SU-DHL-6 (cell line): ENCODE measurements around the gene AIG1.

ENCODE experiments used
- H2AFZ ChIP-seq: fragments of 200-600 bp; sonication (generic); 2 replicates; pipeline ENCODE4 v1.6.1; 2014; ENCODE audit warnings: low read depth, mild to moderate bottlenecking, moderate library complexity, mixed read lengths, antibody characterized with exemption, low read length; ENCODE audit not compliant: severe bottlenecking
- H3F3A ChIP-seq: fragments of 200-600 bp; shearing (Covaris generic); 2 replicates; pipeline ENCODE4 v1.6.0; 2016; ENCODE audit warnings: antibody characterized with exemption, mild to moderate bottlenecking; ENCODE audit not compliant: insufficient read depth
- H3K27ac ChIP-seq: fragments of 200-600 bp; sonication (generic); 2 replicates; pipeline ENCODE4 v1.5.1; 2016; ENCODE audit warnings: low read depth, mild to moderate bottlenecking, low read length, moderate library complexity, mixed read lengths
- H3K27me3 ChIP-seq: fragments of 200-600 bp; sonication (generic), shearing (Covaris generic); 2 replicates; pipeline ENCODE4 v1.6.0; 2014; ENCODE audit warnings: mild to moderate bottlenecking, low read length
- H3K36me3 ChIP-seq: fragments of 200-600 bp; sonication (generic); 2 replicates; pipeline ENCODE4 v1.6.1; 2014; ENCODE audit warnings: mild to moderate bottlenecking, low read length, mixed read lengths
- H3K4me2 ChIP-seq: fragments of 300-600, 200-600 bp; shearing (Covaris generic), sonication (generic); 2 replicates; pipeline ENCODE4 v1.6.0; 2014; ENCODE audit warnings: low read length, low read depth, mild to moderate bottlenecking; ENCODE audit not compliant: poor library complexity, severe bottlenecking
- H3K4me3 ChIP-seq: fragments of 200-600 bp; sonication (generic); 2 replicates; pipeline ENCODE4 v1.5.1; 2014; ENCODE audit warnings: antibody characterized with exemption, low read length, mild to moderate bottlenecking, mixed read lengths; ENCODE audit not compliant: insufficient read depth, poor library complexity, severe bottlenecking
- H3K79me2 ChIP-seq: fragments of 200-600 bp; sonication (generic); 2 replicates; pipeline ENCODE4 v1.6.1; 2014; ENCODE audit warnings: mild to moderate bottlenecking, low read length, moderate library complexity; ENCODE audit not compliant: insufficient read depth
- H3K9ac ChIP-seq: fragments of 200-600 bp; sonication (generic); 2 replicates; pipeline ENCODE4 v1.7.0; 2014; ENCODE audit warnings: mild to moderate bottlenecking, low read length
- H3K9me2 ChIP-seq: fragments of 200-600 bp; sonication (generic); replicated peaks from 2 replicates; pipeline ENCODE4 v1.6.1; 2014; ENCODE audit warnings: low read length; ENCODE audit not compliant: insufficient read depth
- H3K9me3 ChIP-seq: fragments of 200-600 bp; sonication (generic); 2 replicates; pipeline ENCODE4 v1.6.1; 2014; ENCODE audit warnings: low read length, mixed read lengths; ENCODE audit not compliant: insufficient read depth
- H4K20me1 ChIP-seq: fragments of 200-600 bp; sonication (generic); 2 replicates; pipeline ENCODE4 v1.6.1; 2014; ENCODE audit warnings: low read depth, mild to moderate bottlenecking, antibody characterized with exemption, low read length, moderate library complexity, mixed read lengths
- EZH2phosphoT487 ChIP-seq: fragments of 200-600 bp; sonication (generic), shearing (Covaris generic); conservative IDR thresholded peaks from 2 replicates; pipeline ENCODE4 v1.6.1; 2018; ENCODE audit warnings: mild to moderate bottlenecking, antibody characterized with exemption, low read length, moderate library complexity, mixed read lengths
- TF ChIP-seq, protein P1 (sequence below): fragments of 200-600 bp; sonication (generic); IDR thresholded peaks from one replicate; pipeline ENCODE4 v1.5.1; 2017; ENCODE audit warnings: antibody characterized with exemption, mild to moderate bottlenecking, low read length, moderate library complexity; ENCODE audit not compliant: insufficient read depth, poor library complexity, severe bottlenecking

AIG1 gene

GRCh38 chr6:143321491-143322086 lies 260.9 kb downstream of the AIG1 start:
- Histone ChIP-seq H3K4me2 (no peak overlapping the region), H4K20me1 (no peaks in the 10 kb centered on the region), H3K9me2 (no peaks in the 10 kb centered on the region), H2AFZ (no peak overlapping the region), H3K4me3 (no peak overlapping the region), H3K9ac (no peak overlapping the region), H3K36me3 (no peaks in the 10 kb centered on the region), H3K27ac (no peak overlapping the region), H3K27me3 (no peaks in the 10 kb centered on the region), H3K79me2 (no peaks in the 10 kb centered on the region), H3F3A (no peaks in the 10 kb centered on the region), H3K9me3 (no peaks in the 10 kb centered on the region)
- TF ChIP-seq, protein P1, sequence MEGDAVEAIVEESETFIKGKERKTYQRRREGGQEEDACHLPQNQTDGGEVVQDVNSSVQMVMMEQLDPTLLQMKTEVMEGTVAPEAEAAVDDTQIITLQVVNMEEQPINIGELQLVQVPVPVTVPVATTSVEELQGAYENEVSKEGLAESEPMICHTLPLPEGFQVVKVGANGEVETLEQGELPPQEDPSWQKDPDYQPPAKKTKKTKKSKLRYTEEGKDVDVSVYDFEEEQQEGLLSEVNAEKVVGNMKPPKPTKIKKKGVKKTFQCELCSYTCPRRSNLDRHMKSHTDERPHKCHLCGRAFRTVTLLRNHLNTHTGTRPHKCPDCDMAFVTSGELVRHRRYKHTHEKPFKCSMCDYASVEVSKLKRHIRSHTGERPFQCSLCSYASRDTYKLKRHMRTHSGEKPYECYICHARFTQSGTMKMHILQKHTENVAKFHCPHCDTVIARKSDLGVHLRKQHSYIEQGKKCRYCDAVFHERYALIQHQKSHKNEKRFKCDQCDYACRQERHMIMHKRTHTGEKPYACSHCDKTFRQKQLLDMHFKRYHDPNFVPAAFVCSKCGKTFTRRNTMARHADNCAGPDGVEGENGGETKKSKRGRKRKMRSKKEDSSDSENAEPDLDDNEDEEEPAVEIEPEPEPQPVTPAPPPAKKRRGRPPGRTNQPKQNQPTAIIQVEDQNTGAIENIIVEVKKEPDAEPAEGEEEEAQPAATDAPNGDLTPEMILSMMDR = no peak
- no peak for TF ChIP-seq EZH2phosphoT487

DNA sequence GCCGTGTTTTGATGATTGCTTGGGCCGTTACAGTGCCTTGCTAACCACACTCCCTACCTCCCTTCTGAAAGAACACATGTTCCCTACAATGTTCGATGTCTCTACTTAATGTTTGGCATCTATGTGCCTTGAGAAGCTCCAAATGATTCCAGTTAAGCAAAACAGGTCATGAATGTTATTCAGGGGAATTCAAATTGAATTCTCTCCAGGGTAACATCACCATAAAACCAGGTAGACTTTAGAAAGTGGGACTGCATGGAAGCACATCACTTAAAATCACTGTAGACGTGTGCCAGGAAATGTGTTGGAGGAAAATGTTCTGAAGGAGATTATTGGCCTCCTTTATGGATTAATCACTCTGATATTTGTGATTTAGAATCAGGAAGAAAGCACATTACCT lies 261.7 kb downstream of the AIG1 start:
- H3K9me2 ChIP-seq = no peaks in the 10 kb centered on the region

DNA sequence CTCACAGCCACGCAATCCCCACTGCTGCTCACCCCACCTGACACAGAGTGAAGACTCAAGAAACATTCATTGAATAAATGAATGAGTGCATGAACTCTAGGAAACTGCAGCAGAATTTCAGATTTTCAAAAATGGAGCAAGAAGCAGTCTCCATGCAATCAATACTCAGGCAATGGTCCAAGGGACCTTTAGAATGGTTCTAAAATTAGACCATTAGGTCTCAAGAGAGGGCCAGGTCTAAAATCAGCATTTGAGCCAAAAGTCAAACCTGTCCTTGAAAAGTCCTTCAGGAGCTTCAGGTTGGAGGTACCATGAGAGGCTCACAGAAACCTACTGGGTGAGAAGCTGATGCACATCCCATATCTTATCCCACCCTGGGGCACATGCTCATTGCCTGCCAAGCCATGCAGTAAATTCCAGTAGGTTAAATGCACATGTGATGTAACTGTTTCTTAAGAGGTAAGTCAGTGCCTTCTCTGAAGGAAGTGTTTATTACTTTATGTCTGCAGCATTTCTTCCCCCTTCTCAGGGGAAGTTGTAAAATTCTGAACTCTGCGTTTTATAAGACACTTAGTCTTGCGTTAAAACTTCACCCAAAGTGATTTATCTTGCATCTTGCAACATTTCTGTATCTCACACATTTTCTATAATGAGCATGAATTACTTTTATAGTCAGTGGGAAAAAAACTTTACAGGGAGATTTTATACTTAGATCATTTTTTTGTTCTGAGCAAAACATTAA lies 263.2 kb downstream of the AIG1 start:
- Histone ChIP-seq H3K9me3 (no peaks in the 10 kb centered on the region), H2AFZ (no peak overlapping the region), H3K27me3 (no peaks in the 10 kb centered on the region), H3K9me2 (no peaks in the 10 kb centered on the region), H3K4me3 (no peak overlapping the region), H3F3A (no peaks in the 10 kb centered on the region), H3K9ac (no peak overlapping the region), H3K4me2 (no peak overlapping the region), H4K20me1 (no peaks in the 10 kb centered on the region), H3K79me2 (no peaks in the 10 kb centered on the region), H3K36me3 (no peaks in the 10 kb centered on the region), H3K27ac (no peak overlapping the region)
- TF ChIP-seq, protein P1 = no peak
- TF ChIP-seq EZH2phosphoT487 = no peak

More for the DNA sequence above, 261.7 kb downstream of the AIG1 start:
- Histone ChIP-seq H3K27me3 (no peaks in the 10 kb centered on the region), H3K4me3 (no peak overlapping the region), H3K79me2 (no peaks in the 10 kb centered on the region), H4K20me1 (no peaks in the 10 kb centered on the region), H3F3A (no peaks in the 10 kb centered on the region), H2AFZ (no peak overlapping the region), H3K27ac (no peak overlapping the region), H3K36me3 (no peaks in the 10 kb centered on the region), H3K9ac (no peak overlapping the region), H3K4me2 (no peak overlapping the region), H3K9me3 (no peaks in the 10 kb centered on the region)
- no peak for TF ChIP-seq EZH2phosphoT487
- TF ChIP-seq, protein P1 = no peak
